ENCODE results near the gene GOLIM4.

GOLIM4 gene

GRCh38 chr3:167998253-167998652, 97.5 kb downstream of the GOLIM4 start:
- no peak for DNase-seq (ENCODE audit: low read depth in 2 of 2, low spot score in 1 of 2)

GRCh38 chr3:167996514-167996913, 99.2 kb downstream of the GOLIM4 start:
- DNase-seq (ENCODE audit: low read depth in 2 of 2, low spot score in 1 of 2), result no peak

DNA sequence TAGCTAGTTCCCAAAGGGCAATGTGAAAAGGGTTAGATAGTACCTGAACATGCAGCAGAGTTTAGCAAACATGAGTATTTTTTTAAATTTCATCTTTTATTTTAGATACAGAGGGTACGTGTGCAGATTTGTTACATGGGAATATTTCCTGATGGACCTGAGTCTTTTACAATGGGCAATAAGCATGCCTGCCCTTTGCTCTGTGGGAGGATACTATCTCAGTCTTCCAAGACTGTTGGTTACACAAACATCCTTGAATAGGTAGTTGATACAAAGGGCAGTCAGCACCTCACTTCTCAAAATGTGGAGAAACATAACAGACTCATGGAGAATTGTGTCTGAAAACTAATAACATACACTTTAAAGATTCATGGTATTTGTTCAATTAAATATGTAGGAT, 103.3 kb downstream of the GOLIM4 start:
- no peak for DNase-seq (ENCODE audit: low read depth in 2 of 2, low spot score in 1 of 2)

DNA sequence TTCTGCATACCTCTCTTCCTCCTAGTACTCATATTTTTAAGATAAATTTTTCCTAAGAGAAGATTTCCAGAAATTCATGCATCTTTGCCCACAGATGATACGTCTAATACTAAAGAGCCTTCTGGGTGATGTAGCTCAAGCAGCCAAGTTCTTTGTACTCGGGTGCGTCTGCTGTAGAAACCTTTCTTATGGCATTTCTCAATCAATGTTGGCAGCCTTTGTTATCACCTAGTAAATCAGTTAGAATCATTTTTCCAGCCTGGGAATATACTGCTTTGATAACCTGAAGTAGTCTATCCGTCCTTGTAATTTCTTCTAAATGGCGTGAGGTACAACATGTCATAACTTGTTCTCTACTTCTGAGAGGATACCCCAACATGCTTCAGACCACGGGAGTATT, 104.5 kb downstream of the GOLIM4 start:
- no peak for DNase-seq (ENCODE audit: low read depth in 2 of 2, low spot score in 1 of 2)

GRCh38 chr3:167989999-167990398, 105.7 kb downstream of the GOLIM4 start:
- DNase-seq (ENCODE audit: low read depth in 2 of 2, low spot score in 1 of 2), result no peak

DNA sequence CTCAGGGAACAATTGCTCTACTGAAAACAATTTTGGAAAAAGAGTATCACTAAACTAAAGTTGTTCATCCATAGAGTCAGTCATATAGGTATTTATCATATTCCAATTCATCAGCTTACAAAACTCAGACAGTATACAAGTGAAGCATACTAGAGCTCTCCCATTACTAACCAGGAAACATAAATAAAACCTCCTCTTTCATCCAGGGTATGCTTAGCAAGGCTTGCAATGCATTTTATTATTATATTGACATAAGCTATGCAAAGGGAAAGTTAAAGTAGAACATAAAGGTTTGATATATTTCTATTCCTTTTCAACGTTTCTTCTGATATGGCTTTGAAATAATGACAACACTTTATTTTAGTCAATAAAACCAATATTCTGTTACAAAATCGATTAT, 106.7 kb downstream of the GOLIM4 start:
- DNase-seq (ENCODE audit: low read depth in 2 of 2, low spot score in 1 of 2), result no peak

DNA sequence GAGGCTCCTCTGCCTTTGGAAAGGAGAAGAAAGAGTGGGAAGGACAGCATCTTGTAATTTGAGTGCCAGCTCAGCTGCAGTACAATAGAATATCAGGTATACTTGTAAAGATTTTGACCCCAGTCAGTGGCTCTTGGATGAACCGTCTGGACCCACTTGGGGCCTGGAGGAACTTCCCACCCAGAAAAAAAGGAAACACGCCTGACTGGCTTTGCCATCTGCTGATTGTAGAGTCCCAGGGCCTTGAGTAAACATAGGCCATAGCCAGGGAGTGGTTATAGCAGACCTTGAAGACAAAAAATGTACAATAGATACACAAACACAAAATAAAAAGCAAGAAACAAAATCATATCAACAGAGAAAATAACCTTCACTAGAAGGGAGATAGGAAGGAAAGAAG, 112.1 kb downstream of the GOLIM4 start:
- DNase-seq (ENCODE audit: low read depth in 2 of 2, low spot score in 1 of 2), result no peak

GRCh38 chr3:167978486-167978885, 117.2 kb downstream of the GOLIM4 start:
- no peak for DNase-seq (ENCODE audit: low read depth in 2 of 2, low spot score in 1 of 2)

GRCh38 chr3:167978071-167978470, 117.7 kb downstream of the GOLIM4 start:
- DNase-seq (ENCODE audit: low read depth in 2 of 2, low spot score in 1 of 2), result no peak

- DNase-seq (ENCODE audit: low read depth in 2 of 2, low spot score in 1 of 2), result no peak
Observed at GRCh38 chr3:167976516-167977361, 119.0 kb downstream of the GOLIM4 start.

DNA sequence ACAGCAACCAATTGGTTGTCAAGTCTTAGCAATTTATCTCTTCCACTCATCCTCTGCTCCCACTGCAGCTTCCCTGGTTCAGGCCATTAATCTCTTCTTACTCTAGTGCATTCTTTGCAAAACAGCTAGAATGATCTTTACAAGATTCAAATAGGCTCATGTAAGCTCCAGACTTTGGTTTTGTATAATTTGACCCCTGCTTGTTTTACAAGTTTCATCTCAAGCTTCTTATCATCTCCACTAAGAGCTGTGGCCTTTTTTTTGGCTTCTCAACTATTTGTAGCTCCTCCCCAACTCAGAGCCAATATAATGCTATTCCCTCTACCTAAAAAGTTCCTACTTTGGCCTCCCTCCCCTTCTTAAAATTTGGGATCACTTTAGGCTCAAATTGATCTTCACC, 121.8 kb downstream of the GOLIM4 start:
- DNase-seq (ENCODE audit: low read depth in 2 of 2, low spot score in 1 of 2), result no peak

- DNase-seq (ENCODE audit: low read depth in 2 of 2, low spot score in 1 of 2), result no peak
Observed at GRCh38 chr3:167973046-167973445, 122.7 kb downstream of the GOLIM4 start.

GRCh38 chr3:167972502-167972901, 123.2 kb downstream of the GOLIM4 start:
- no peak for DNase-seq (ENCODE audit: low read depth in 2 of 2, low spot score in 1 of 2)

GRCh38 chr3:167969548-167969947, 126.2 kb downstream of the GOLIM4 start:
- no peak for DNase-seq (ENCODE audit: low read depth in 2 of 2, low spot score in 1 of 2)

DNA sequence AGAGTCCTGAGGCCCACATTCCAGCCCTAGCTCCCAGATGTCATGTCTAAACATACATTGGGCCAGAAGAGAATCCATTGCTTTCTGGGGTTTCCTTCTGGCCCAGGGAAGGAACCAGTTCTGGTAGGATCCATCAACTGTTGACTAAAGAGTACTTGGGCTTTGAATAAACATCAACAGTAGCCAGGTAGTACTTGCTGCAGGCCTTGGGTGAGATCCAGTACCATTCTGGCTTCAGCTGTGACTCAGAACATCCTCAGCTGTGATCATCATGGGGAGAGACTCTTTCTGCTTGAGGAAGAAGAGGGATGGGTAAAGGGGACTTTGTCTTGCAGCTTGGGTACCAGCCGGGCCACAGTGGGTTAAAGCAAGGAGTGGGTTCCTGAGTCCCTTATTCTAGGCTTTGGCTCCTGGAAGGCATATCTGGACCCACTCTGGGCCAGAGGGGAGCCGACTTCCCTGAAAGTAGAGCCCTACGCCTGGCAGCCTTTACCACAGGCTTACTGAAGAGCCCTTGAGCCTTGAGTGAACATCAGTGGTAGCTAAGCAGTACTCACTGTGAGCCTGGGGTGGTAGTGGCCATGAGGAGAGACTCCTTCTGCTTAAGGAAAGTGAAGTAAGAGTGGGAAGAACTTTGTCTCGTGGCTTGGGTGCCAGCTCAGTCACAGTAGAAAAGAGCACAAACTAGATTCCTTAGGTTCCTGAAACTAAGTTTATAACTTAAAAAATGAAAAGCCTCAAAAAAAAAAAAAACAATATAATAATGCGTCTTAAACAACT, 128.3 kb downstream of the GOLIM4 start:
- no peak for DNase-seq (ENCODE audit: low read depth in 2 of 2, low spot score in 1 of 2)

All from stimulated activated CD8-positive, alpha-beta memory T cell treated with anti-CD3 and anti-CD28 coated beads, Interleukin-4, amount 100 ng/mL, for 4 hours (primary cell).